Activated T-helper 1 cell treated with anti-CD3 and anti-CD28 coated beads, Interleukin-2, amount 50 U/mL, for 16 hours (primary cell): ENCODE data around the gene CACNA2D3.

Experiments
- DNase-seq, 2 donors: peaks; one replicate each; pipeline ENCODE4 v3.0.0-alpha.2; 2020; ENCODE audit warnings: low read depth in 1 of 2, low spot score in 1 of 2

CACNA2D3 gene

DNA sequence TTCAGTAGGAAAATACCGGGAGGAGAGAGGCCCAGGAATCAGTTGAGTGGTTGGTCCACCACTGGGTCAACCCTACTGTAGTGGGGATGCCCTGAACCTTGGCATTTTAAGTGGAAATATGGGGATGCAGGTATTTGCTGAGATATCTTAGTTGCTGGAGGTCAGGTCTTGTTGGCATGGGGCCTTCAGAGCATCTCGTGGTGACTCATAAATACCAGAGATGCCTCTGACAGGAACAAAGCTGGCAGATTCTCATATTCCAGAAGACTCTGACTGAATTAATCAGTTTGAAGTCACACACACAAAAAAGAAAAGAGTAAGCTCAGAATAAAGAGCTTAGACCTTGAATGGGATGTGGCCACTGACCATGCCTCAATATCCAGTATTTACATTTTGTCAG is 91.6 kb downstream of the CACNA2D3 start:
- no peak for DNase-seq

DNA sequence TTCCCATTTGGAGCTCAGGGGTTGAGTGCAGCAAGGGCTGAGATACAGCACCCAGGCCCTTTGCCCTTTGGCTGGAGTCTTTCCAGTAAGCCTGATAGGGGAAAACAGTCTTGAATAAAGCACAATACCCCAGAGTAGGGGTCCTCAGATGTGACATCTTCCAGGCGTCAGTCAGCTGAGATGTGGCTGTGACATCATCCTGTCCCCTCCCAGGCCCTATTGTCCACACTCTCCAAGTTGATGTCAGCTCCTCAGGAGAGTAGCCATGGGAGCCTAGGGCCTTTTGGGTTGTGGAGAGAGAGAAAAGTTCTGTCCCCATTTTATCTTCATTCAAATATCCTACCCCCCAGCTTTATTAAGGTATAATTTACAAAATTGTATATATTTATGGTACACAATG is 92.5 kb downstream of the CACNA2D3 start:
- no peak for DNase-seq

GRCh38 chr3:54215521-54215920 is 93.2 kb downstream of the CACNA2D3 start:
- no peak for DNase-seq

GRCh38 chr3:54217828-54218227 is 95.5 kb downstream of the CACNA2D3 start:
- DNase-seq: no peak

GRCh38 chr3:54222316-54222715 is 100.0 kb downstream of the CACNA2D3 start:
- no peak for DNase-seq

DNA sequence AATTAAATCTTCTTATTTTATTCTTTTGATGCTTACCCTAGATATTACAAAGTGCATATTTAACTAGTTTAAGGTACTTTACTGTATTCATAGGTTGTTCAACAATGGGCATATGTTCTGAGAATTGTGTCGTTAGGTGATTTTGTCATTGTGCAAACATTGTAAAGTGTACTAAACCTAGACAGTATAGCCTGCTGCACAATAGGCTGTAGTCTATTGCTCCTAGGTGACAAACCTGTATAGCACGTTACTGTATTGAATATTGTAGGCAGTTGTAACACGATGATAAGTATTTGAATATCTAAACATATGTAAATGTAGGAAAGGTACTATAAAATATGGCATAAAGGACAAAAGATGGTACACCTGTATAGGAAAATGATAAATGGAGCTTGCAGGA is 100.7 kb downstream of the CACNA2D3 start:
- DNase-seq: no peak

DNA sequence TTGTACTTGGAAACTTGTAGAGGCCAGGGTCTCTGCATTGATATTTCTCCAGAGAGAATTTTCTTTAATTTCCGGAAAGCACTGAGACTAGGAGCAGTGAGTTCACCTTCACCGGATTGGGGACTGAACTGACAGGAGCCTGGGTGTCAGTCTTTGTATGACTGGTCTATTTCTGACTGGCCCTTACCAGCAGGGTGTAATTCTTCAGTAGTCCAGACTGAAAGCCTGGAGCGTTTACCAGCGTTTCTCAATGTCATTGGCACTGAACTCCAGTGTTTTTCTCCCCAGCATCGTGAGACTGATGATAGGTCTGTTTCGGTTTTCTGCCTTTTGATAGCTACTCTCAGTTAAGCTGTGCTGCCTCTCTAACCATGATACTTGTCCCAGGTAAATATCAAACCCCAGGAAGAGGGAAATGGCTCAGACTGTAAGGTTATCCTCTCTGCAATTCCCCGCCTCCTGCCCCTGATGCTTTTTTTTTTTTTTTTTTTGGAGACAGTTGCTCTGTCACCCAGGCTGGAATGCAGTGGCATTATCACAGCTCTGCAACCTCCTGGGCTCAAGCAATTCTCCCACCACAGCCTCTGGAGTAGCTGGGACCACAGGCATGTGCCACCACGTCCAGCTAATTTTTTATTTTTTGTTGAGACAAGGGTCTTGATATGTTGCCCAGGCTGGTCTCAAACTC is 103.6 kb downstream of the CACNA2D3 start:
- no peak for DNase-seq

- DNase-seq: no peak
These were observed 106.5 kb downstream of the CACNA2D3 start for GRCh38 chr3:54228806-54229205.

GRCh38 chr3:54232618-54233017 is 110.3 kb downstream of the CACNA2D3 start:
- no peak for DNase-seq

DNA sequence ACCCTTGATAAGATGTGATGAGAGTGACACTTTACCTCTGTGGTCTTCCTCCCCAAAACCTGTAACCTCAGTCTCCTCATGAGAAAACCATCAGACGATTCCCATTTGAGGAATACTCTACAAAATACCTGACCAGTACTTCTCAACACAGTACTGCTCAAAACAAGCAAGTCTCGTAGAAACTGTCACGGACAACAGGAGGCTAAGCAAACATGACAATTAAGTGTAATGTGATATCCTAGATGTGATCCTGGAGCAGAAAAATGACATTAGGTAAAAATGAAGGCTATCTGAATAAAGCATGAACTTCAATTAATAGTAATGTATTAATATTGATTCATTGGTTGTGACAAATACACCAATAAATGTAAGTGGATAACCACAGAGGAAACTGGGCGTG is 113.6 kb downstream of the CACNA2D3 start:
- DNase-seq: no peak

- no peak for DNase-seq
These were observed 114.8 kb downstream of the CACNA2D3 start for GRCh38 chr3:54237109-54237508.

DNA sequence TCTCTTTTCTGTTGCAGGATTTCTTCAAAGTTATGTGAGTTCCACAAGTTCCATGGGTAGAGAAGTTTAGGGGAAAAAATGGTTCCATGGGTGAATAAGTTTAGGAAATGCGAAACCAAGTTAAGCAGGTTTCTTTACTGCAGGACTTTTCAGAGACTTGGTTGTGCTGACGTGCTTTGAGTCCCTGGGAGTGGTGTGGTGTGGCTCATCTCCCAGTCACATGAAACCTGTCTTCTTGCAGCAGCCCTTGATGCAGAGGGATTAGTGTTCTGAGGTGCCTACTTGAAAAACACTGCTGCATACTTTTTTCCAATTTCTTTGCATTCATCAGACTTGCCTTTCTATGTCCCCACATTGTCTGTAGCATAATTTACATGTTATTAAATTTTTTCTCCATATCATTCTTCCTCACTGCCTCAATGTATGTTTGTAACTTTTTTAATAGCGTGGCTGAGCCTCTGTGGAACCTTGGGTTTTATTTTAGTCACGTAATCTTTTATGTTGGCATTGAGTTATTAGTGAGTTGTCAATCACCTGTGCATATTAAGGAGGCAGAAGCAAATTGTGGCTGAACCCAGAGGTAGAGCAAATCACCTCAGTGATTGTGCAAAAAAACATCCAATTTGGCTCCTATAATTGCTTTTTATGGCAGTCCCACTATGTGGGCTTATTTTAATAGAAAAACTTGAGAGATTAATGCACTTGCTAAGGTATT is 115.6 kb downstream of the CACNA2D3 start:
- no peak for DNase-seq

- no peak for DNase-seq
These were observed 118.0 kb downstream of the CACNA2D3 start for GRCh38 chr3:54240309-54240708.

DNA sequence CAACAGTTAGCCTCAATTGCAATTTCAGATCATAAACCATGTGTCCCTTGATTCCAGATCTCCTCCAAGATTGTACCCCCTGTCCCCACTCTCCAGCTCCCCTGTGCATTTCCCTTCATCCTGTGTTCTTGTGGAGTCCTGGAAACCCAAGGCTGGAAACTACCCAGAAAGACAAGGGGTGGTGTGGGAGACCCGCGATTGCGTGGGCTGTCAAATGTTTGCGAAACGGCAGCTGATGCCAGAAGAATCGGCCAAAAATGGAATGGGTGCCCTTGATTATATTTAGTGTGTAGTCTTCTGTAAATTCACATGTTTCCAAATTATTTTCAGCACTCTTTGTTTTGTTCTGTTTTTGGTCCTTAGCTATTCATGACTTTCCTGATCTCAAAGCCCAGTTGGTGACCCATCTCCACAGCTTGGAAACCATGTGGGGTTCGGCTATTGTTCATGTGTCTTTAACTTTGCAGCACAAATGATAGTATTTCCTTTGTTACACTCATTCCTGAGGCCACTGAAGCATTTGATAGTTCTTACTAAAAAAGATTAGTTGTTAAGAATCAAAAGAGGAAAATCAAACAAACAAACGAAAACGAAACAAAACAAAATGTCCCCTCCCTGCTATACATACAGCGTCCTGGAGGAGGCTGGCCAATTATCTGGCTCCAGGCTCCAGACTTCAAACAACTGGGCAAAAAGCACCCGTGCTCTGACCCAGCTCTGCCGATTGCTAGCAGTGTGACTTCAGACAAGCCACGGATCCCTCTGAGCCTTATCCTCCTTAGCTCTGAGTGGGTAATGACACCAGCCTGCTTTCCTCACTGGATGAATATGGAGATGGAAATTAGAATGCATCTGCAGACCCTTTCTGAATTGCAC is 120.9 kb downstream of the CACNA2D3 start:
- no peak for DNase-seq

DNA sequence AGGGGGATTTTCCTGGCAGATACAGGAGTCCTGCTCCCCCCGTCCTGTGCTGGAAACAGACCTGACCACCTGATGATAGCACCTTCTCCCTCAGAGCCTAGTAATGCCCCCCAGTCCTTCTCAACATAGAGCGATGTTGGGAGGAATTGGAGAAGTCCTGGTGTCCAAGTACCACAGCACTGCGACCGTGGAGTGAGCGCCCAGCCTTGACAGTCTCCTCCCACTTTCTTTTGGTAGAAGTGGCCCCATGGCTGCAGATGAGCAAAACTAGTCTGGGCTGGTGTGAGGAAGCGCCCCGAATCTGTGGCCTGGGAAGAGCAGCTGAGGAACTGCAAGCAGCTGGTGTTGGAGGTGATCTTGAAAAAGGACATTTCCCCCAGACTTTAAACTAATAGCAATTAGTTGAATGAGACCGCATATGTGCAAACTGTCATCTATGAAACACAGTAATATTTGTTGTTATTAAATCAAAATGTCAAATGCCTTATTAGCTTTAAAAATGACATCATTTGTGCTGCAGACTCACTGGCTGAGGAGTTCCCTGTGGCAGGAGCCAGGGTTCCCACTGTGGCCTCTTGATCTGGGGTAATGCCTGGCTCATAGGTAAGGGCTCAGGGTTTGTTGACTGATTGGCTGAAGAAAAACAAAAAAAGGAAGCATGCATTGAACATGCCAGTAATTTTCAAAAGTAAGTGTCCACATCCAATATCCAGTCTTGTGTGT is 121.8 kb downstream of the CACNA2D3 start:
- no peak for DNase-seq

DNA sequence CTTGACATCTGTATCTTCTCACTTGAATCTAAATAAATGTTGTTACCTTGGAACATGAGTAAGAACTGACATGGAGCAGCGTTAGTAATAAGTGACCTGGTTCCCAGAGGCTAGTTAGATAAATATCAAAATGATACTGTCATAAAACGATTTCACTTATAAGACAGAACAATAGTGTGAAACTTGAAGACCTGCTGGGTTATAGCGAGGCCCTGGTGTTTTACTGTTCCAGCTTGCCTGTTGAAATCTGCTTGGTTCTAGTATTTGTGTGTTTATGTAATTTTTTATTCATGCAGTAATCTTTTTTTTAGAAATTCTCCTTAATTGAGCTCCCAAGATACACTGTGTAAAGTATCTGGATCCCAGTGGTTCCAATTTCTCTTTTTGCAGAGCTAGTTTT is 129.4 kb downstream of the CACNA2D3 start:
- no peak for DNase-seq

DNA sequence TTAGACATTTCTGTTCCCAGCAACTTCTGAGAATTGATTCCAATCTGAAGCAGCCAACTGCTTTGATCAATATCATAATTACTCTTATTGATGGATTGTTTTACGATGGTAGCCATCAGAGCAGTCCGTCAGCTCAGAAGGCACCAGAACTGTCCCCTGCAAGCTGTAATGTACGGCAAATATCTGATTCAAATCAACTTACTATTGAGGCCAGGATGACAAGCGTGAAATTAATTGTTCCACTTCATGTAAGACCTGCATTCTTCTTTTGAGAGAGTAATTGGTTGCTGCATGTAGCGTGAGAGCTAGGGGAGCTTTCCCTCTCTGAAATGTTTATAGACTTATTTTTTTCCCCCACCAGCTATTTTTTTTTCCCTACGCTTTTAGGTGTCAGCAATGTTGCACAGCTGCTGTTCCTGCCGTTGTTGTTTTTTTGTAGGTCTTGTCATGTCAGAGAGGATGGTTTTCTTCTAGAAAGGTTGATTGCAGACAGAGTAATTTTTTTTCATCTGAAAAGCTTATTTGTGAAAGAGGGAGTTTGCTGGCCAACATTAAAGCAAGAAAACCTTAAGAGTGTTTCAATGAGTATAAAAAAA is 134.9 kb downstream of the CACNA2D3 start:
- DNase-seq: no peak

GRCh38 chr3:54259636-54260035 is 137.3 kb downstream of the CACNA2D3 start:
- no peak for DNase-seq

- DNase-seq: no peak
These were observed 138.8 kb downstream of the CACNA2D3 start for GRCh38 chr3:54261141-54261540.

GRCh38 chr3:54262541-54262940 is 140.2 kb downstream of the CACNA2D3 start:
- no peak for DNase-seq

DNA sequence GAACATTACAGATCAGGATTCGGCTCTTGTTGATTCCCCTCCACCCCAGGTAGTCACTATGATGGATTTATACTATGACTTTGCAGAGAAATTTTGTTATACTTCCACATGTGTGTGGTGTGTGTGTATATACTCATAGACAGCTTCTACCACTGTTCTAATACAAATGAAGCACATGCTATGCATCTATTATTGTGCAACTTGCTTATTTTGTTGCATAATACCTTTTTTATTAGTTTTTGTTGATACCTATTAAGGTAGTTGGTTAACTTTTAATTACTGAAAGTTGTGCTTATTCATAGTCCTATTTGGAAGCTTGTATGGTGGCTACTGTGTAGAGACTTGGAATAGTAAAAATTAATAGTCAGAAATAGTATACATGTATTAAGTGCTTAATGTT is 140.6 kb downstream of the CACNA2D3 start:
- DNase-seq: no peak
